ENCODE measurements around the gene CYP20A1.

CYP20A1 gene

GRCh38 chr2:203354966-203355365 lies 116.1 kb downstream of the CYP20A1 start:
- DNase-seq (ENCODE audit: extremely low read depth in 1 of 2, low read depth in 1 of 2), result no peak

Measured in stimulated activated CD8-positive, alpha-beta memory T cell treated with anti-CD3 and anti-CD28 coated beads, Interleukin-7, amount 100 ng/mL, for 48 hours (primary cell).